GM18873 (cell line): ENCODE data around the gene FAM83B.
"Not testable (repeated sequence)": the region's sequence is repeated elsewhere in the genome, so short reads cannot be mapped to it uniquely, and the experiment has no call there.

ENCODE experiments used
- ATAC-seq: cut with Tn5 transposase; IDR thresholded peaks from one replicate; pipeline ENCODE4 v1.9.1; 2021; ENCODE audit warnings: mild to moderate bottlenecking, moderate library complexity, moderate number of reproducible peaks; ENCODE audit not compliant: unreplicated experiment, low FRiP score

Gene FAM83B

DNA sequence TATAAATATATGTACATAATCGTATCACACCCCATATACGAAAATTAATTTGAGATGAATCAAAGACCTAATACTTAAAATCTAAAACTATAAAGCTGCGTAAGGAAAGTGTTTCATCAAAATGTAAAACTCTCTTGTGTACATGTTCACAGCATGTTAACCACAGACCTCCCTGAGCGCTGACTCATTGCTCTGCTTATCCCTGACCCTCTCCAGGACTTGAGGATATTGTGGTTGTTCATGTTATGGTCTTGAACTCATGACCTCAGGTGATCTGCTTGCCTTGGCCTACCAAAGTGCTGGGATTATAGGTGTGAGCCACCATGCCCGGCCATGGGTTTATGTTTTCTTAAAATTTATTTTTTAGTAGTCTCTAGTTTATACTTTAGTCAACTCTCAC is 14.2 kb downstream of the FAM83B start:
- ATAC-seq, result no peak

DNA sequence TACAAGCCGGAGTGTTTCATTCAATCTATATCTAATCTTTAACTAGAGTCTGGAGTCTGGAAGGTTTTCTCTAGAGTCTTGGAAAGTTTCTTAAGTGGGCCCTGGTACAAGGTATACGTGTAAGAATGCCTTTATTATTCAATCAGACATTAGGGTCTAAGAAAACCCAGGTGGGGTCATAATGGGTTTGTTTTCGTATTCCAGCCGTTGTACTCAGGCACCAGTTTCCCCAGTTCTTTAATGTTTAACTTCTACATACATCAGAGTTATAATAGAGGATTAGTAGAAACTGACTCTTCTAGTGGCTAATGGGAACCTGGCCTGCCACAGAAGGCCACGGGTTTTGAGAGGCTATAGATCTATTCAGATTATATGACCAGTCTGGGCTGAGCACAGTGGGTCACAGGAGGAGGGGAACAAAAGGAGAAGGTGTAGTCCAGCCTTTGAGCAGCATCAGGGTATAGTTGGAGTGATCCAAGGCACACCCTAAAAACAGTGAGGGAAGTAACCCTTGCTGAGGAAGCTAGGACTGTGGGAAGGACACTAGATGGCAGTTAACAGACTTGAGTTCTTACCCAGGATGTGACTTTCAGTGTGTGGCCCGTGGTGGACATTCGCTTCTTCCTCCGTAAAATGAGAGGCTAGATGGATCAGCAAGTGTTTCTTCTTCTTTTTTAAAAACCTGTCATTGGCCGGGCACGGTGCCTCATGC is 15.5 kb downstream of the FAM83B start:
- ATAC-seq, result no peak

DNA sequence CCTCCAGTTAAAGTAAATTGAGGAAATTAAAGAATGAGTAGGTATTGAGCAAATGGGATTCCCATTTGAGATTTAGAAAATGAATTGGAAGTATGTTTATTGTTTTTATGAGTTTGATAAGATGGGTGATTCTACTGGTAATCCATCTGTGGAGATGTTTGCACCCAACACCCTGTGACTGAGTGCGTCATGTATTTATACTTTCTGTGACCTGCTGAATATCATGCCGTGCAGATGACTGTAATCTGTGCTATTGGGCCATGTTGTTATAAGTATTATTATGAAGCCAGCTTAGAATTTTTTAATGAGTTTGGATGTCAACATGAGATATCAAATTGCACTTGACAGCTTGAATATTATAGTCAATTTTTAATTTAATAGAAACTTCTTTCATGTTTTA is 17.7 kb downstream of the FAM83B start:
- no peak for ATAC-seq

DNA sequence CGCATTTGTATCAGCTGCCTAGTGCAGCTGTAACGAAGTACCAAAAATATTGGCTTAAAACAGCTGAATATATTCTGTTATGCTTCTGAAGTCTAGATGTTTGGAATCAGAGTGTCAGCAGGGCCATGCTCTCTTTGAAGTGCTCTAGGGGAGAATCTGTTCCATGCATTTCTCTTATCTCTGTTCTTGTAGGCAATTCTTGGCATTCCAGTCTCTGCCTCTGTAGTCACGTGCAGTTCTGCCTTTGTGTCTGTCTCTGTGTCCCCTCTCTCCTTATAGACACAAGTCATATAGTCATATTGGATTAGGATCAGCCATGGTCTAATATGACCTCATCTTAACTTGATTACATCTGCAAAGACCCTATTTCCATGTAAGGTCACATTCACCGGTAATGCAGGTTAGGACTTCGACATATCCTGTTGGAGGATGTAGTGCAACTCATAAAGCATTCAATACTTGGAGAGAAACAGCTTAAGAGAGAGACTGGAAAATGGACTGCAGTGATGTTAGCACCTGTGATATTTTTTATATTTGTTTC is 18.6 kb downstream of the FAM83B start:
- ATAC-seq, result no peak

DNA sequence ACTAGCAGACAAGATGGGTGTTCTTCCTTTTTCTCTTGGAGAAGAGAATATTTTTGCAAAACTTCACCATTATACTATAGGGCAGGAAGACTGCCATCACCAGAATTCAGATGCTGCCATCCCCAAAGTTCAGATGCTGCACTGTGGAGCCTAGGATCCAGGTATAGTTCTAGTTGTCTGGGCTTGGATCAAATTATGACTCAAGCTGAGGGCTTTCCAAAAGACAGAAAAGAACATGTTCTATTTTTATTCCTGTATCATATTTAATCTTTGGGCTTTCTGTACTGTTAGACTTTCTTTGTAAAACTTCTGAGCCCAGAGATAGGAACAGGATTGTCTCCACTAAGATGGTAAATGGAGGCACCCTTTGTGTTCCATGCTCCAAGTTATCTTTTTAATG is 22.0 kb downstream of the FAM83B start:
- no peak for ATAC-seq

DNA sequence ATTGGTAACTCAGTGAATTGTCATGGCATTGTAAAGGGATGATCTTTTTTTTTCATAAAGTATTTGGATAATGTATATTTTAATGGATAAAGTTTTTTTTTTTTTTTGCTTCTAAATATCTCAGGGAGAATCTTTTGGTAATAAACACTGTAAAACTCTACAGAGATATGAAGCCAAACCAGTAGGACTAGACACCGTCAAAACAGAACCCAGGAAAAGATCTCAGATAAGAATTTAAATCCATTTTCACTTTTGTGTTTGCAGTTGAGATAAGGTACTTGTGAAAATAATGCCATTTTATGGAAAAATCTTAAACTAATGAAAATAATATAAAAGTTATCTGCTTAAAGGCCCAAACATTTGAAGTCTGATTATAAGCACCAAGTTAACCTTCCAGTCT is 27.0 kb downstream of the FAM83B start:
- no peak for ATAC-seq

DNA sequence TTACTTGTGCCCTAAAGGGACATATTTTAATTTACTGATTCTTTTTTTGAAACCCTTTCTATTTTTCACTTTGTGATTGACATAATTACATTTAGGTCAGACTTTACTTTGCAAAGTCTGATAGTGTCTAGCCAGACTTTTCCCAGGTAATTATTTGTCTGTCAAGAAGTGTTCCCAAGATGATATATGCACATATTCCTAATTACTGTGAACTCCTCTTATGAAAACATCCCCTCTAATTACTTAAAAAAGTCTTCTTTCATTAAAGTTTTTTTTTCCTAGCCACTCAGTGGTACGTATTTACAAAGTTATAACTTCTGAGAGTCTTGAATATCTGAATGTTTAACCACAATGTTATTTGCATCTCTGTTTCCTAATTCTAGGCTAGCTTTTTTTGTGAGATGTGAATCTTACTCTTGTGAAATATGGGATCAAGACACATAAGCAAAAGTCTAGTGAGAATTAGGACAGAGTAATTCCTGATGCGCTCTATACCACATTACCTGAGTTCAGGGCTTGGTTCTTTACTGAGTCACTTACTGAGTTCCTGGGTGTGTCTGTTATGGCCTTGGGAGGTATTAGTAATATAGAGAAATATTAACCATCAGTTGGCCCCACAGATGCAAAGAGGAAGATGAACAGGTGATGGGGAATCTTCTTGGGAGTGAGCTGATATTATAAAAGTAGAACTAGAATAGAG is 27.9 kb downstream of the FAM83B start:
- no peak for ATAC-seq

DNA sequence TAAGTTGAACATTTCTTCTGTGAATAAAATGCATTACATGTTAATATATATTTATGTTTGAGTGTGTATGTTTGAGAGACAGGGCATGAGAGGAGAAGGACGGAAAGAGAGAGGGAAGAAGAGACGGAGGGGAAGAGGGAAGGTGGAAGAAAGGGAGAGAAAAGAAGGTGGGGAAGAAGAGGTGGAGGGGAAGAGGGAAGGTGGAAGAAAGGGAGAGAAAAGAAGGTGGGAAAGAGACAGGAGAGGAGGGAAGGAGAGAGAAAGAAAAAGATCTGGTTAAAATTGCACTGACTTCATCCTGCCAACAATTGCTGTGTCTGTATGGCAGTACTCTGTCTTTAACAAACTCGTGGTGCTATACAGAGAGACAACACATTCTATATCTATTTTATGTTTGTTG is 29.0 kb downstream of the FAM83B start:
- ATAC-seq, result no peak

DNA sequence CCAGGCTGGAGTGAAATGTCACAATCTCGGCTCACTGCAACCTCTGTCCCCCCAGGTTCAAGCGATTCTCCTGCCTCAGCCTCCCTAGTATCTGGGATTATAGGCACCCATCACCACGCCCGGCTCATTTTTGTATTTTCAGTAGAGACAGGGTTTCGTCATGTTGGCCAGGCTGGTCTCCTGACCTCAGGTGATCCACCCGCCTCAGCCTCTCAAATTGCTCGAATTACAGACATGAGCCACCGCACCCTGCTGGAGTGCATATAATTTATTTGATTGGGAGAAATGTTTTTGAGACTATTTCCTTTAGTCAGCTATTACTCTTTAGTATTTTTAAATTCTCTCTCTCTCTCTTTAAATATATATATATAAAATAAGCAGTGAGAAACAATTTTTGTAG is 29.8 kb downstream of the FAM83B start:
- ATAC-seq, result no peak

DNA sequence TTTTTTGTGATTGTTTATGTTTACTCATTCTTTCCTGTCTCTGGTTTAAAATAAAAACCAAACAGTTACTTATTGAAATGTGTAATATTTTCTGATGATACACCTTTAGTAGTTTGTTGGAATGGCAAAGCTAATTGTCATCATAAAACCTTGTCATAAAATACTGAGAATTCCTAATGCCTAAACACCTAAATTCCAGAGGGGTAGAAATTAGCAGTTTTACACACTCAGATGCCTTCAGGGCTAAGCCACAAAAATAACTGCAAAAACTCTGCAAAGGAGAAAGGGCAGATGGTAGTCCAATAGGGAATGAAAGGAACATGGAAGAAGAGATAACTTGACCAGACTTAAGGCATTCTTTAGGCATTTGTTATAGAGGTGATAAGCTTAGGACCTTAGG is 30.3 kb downstream of the FAM83B start:
- no peak for ATAC-seq

DNA sequence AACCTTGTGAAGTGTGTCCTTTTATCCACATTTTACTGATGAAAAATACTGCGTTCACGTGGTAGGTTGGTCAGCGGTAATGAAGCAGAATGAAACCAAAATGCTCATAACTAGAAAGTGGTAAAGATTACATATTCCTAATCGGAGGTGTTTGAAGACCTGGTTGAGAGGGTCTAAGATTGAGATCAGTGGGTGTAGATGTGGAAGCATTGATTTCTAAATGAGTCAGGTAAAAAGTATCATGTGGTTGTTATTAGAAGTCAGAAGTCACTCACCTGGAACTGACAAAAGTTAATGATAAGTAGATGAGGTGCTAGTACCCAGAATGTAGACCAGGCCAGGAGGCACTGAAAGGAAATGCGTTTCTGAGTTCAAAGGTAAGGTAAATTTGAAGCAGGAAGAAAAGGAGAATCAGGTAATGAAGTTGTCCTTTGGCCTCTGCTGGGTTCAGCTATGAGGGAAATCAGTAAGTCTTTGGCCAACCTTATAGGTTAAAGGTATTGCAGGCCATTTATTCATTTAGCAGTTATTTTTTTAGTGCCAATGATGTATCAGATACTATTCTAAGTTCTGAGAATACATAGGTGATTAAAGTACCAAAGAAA is 31.2 kb downstream of the FAM83B start:
- no peak for ATAC-seq

DNA sequence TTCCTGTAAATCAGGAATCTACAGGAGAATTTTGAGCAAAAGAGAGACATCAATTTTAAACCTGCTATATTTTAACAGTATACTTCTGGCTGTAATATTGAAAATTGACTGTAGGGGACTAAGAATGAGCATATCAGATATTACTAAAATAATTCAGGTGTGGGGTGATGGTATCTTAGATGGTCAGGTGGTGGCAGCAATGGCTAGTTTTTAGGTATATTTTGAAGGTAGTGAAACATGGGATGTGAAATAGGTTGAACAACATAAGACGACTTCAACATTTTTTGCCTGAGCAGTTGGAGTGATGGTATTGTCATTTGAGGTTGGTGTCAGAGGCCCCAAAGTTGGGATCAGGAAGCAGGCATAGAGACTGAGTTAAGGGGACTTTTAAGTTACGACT is 32.1 kb downstream of the FAM83B start:
- ATAC-seq, result no peak

DNA sequence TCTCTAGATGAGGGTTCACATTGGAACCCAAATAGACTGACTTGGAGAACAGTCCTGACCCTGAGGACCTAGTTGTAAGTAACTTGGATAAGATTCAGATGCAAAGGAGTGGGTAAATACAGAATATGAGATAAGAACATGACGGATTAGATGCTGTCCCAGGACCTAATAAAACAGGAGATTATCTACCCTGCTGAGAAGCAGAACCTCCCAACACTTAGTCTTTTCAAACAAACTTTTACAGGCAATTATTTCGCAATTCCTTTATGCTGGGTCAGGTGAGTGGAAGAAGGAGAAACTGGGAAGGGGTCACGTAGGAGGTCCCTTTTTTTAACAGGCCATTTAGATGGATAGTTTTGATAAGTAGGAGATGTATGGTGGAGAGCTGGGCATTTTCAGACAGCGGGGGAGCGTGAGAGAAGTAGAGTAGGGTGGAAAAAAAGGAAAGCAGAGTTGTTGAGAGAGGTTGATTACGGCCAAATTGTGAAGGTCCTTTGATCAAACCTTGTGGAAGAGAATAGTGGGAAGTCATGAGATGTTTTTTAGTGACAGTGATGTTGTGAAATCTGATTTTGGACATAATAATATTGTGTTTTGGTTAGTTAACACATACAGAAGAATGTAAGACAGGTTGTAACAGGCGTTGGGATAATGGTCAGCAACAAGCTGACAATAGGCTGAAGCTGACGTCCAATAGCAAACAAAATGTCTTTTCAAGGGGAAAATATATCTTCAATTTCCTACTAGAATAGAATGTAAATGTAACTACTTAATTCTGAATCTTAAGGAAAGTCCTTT is 32.8 kb downstream of the FAM83B start:
- ATAC-seq, result no peak

DNA sequence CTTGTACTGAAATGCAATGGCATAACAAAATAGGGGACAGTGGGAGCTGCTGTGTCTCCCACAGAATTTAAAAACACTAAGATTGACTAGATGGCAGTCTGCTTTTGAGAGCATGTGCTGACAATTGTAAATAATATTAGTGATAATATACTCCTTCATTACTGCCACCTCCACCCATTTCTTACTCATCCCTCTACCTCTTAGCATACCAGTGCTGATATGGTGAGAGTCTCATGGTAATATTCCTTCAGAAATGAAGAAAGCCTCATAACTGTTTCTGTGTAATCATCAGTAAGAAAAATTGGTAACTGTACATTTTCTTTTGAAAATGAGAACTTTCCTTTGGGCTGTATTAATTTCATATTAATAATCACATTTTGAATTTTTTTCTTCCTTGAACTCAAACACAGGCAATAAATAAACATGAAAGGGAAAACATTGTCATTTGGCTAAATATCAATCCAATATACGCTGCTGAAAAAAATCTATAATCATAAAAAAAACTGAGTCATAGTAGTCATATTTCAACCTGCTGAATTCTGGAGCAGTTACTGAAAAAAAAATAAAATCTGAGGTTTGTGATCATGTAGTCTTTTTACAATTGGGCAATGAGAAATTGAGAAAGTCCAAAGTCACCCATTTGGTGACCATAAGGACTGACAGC is 34.6 kb downstream of the FAM83B start:
- no peak for ATAC-seq

DNA sequence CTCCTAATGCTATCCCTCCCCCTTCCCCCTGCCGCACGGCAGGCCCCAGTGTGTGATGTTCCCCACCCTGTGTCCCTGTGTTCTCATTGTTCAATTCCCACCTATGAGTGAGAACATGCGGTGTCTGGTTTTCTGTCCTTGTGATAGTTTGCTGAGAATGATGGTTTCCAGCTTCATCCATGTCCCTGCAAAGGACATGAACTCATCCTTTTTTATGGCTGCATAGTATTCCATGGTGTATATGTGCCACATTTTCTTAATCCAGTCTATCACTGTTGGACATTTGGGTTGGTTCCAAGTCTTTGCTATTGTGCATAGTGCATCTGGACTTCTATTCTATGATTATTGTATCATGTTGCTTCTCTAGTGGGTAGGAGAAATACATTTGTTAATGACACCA is 35.3 kb downstream of the FAM83B start:
- not testable (repeated sequence) for ATAC-seq

DNA sequence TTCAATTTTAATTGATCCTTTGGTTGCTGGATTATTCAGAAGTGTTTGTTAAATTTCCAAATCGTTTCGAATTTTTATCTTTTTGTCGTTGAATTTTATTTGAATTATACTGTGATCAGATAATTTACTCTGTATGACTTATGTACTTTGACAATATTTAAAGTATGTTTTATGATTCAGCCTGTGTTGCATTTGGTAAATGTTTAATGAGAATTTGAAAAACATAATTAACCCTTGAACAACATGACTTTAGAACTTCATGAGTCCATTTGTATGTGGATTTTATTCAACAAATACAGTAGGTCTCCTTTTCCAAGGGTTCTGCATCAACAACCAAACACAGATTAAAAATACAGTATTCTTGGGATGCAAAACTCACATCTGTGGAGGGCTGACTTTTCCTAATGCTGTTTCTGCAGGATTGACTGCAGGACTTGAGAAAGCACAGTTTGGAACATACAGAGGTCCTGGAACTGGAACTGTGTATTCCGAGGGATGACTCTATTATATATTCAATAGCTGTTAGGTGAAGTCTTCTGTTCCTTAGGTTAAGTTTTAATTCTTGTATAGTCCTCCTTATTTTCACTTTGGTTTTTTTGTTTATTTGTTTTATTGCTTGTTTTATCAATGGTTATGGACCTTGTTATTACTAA is 40.5 kb downstream of the FAM83B start:
- ATAC-seq, result no peak

DNA sequence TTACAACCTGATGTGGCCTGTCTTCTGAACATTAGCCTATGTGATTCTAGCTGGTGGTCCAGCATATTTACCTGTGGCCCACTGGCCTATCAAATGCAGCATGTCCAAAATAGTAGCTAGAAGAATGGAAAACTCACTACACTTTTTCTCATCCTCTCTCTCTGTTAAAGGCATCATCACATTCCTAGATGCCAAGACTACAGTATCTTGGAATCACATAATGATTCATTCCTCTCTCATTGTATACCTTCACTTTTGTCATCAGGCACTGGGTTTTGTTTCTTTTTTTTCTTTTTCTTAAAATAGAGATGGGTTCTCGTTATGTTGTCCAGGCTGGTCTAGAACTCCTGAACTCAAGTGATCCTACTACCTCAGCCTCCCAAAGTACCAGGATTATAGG is 45.0 kb downstream of the FAM83B start:
- no peak for ATAC-seq

DNA sequence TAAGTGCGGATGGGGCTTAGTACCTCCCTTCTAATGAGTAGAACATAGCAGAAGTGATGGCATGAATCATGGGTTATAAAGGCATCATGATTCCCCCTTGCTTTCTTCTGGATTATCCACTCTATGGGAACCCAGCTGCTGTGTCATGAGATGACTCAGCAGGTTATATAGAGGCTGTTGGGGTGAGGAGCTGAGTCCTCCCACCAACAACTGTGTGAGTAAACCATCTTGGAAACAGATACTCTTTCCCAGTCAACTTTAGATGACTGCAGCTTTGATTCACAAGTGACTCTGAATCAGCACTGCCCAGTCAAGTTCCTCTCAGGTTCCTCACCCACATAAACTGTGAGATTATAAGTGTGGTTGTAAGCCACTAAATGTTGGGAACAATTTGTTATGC is 46.3 kb downstream of the FAM83B start:
- no peak for ATAC-seq

DNA sequence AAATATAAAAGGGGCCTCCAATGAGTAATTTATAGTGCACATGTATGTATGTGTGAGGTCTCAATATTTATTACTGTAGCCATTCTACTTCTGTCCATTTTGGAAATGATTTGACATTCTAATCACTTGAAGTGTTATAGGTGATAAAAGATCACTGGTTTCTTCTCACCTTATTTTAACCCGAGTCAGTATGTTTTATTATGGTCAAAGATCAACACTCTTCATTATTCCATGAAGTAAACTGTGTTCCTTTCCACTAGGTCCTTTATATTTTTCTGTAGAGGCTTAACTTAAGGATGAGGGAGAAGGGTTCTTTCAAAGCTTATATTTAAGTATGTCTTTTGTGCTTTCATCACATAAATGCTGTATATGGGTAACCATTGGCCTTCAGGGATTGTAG is 47.2 kb downstream of the FAM83B start:
- no peak for ATAC-seq

DNA sequence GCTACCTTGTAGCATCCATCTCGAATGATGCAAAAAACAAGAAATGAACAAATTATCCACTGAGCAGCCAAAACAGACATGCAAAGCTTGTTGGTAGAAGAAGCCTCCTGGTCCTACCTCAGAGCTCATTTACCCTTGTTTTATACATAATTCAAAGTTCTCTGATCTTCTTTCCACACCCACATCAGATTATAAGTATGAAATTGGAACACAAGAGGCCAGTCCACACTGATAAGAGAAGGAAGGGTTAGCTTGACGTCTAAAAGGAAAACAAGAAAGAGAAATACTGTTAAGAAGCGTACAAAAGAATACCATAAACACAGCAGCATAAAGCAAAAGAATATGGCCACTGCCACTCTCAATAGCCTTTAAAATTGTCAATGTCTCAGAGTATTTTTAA is 49.7 kb downstream of the FAM83B start:
- no peak for ATAC-seq
